ENCODE data around the gene MFSD12.

Gene MFSD12

DNA sequence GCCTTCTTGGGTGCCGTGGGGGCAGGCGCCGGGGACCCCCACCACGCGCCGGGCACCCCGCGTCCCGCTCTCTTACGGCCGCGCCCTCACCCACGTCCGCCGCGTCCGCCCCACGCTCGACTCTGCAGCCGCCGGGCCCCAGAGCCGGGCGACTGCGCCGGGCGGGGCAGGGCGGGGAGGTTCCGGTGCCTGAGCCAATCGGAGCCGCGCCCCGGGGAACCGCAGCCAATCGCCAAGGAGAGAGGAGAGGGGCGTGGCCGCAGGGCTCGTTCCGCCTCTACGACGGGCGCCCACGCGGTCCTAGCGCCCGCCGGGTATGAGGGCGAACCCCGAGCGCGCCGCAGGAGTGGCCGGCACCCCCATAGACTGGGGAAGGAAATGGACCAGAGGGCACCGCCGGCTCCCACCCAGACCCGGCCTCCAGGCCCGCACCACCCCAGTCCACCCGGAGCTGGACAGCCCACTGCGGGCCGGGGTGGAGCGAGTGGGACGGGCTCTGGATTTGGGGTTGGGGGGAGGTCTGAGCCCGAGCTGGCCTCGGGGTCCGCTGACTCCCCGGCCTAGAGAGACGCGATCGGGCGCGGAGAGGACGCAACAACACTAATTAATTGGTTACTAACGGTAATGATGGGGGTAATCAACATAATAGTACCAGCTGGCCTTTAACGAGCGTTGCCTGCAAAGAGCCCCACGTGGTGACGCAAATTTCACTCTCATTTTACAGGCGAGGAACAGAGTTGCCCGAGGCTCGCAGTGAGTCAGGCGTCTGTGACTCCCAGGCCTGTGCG, at the start of gene MFSD12:
TSS of gene MFSD12 (minus strand) at position 126 of the 788 bp plus-strand sequence. CDS start 183 bp downstream, outside the sequence.
- TF ChIP-seq, protein P1, sequence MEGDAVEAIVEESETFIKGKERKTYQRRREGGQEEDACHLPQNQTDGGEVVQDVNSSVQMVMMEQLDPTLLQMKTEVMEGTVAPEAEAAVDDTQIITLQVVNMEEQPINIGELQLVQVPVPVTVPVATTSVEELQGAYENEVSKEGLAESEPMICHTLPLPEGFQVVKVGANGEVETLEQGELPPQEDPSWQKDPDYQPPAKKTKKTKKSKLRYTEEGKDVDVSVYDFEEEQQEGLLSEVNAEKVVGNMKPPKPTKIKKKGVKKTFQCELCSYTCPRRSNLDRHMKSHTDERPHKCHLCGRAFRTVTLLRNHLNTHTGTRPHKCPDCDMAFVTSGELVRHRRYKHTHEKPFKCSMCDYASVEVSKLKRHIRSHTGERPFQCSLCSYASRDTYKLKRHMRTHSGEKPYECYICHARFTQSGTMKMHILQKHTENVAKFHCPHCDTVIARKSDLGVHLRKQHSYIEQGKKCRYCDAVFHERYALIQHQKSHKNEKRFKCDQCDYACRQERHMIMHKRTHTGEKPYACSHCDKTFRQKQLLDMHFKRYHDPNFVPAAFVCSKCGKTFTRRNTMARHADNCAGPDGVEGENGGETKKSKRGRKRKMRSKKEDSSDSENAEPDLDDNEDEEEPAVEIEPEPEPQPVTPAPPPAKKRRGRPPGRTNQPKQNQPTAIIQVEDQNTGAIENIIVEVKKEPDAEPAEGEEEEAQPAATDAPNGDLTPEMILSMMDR (IDR thresholded peaks at IDR 0.05; ENCODE audit: extremely low read depth, missing control alignments), result no peak
- peak; percentile 100 for DNase-seq (ENCODE audit: low spot score)

DNA sequence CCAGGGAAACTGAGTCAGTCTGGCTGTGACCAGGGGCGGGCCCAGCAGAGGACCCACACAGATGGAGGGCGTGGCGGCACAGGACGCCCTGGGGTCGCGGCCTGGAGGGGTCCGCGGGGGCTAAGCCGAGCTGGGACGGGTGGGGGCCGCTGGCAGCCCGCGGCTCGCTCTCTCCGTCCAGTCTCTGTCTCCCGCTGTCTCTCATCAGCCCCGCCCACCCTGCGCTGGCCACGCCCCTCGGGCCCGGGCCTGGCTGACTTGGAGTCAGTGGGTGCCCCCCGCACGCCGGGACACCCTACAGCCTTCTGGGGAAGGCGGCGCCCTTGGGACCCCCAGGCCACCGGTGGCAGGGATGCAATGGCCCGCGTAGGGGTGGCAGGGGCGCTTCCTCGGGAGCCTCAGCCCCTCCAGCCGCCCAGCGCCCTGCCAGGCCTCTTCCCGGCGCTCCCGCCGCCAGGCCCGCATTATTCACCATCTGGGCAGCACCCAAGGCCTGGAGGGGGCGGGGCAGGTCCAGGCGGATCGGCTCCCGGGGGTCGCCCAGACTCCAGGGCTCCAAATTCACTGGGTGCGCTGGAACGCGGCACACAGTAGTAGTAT, 49.4 kb upstream of the MFSD12 start, which contains the start of gene TBXA2R:
TSS of gene TBXA2R (minus strand) at position 186 of the 600 bp plus-strand sequence. CDS start 6,241 bp downstream, outside the sequence.
- TF ChIP-seq, protein P1 (IDR thresholded peaks at IDR 0.05; ENCODE audit: extremely low read depth, missing control alignments), result no peak
- peak; percentile 91 for DNase-seq (ENCODE audit: low spot score)

DNA sequence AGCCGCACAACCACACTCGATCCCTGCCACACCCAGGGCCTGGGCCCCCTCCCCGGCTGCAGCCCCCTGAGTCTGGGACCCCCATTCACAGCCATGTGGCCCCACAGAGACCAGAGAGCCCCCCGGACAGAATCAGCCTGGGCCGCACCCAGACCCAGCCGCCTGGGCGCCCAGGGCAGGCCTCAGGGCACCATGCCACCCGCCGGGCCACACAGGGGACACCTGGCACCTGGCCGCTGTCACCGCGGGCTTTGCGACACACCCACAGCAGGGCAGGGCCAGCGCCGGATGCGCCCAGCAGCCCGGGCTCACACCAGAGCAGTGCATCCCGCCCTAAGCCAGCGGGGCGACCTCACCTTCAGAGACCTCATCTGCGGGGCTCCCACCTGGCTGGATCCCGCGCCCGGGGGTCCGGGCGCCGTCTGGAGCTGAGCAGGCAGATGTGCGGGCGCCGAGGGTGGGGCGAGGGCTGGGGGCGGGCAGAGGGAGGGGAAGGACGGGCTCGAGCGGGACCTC, 48.8 kb upstream of the MFSD12 start:
- DNase-seq (ENCODE audit: low spot score), result peak; percentile 77
- TF ChIP-seq, protein P1 (IDR thresholded peaks at IDR 0.05; ENCODE audit: extremely low read depth, missing control alignments), result no peak

DNA sequence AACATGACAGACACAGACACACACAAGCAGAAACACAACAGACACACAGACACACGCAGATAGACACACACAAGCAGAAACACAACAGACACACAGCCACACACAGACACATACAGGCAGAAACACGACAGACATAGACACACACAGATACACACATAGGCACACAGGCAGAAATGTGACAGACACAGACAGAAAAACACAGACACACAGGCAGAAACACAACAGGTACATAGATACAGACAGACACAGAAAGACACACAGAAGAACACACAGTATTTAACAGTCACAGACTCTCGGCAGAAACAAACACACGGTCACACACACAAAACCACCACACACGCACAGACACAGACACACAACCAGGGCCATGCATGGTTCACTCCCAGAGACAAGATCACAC, 48.4 kb upstream of the MFSD12 start:
- no peak for DNase-seq (ENCODE audit: low spot score)
- TF ChIP-seq, protein P1 (IDR thresholded peaks at IDR 0.05; ENCODE audit: extremely low read depth, missing control alignments), result no peak

DNA sequence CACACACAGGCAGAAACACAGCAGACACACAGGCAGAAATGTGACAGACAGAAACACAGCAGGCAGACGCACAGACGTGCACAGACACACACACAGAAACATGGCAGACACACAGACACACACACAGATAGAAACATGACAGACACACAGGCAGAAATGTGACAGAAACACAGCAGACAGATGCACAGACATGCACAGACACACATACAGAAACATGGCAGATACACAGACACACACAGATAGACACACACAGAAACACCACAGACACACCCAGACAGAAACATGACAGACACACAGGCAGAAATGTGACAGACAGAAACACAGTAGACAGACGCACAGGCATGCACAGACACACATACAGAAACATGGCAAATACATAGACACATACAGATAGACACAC, 48.0 kb upstream of the MFSD12 start:
- TF ChIP-seq, protein P1 (IDR thresholded peaks at IDR 0.05; ENCODE audit: extremely low read depth, missing control alignments), result no peak
- no peak for DNase-seq (ENCODE audit: low spot score)

DNA sequence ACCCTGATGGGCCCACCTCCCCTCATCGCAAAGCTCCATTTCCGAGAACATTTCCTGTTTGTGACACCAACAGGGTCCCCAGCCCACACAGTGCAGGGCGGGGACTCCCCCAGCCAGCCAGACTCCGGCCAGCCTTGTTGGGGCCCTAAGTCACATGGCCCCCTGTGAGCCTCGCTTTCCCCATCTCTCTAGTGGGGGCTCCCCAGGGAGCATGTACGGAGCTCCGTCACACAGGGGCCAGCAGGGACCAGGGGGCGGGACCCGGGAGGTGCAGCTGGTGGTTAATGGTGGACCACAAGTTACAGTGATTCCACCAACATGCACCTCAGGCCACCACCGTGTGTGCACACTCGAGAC, 47.6 kb upstream of the MFSD12 start:
- DNase-seq (ENCODE audit: low spot score), result peak; percentile 88
- TF ChIP-seq, protein P1 (IDR thresholded peaks at IDR 0.05; ENCODE audit: extremely low read depth, missing control alignments), result no peak

Data from GM20000 (cell line).